Esophagus squamous epithelium (tissue), 5 donors: ENCODE results near the gene BMPER. TPM values are rescaled to one million over a fixed set of nuclear protein-coding genes. Genes with fewer than 3 reads are reported as not detected.

ENCODE experiments used
- DNase-seq: peaks from one replicate; lab custom pipeline; 2025; lab: John Stamatoyannopoulos, UW
- H3K27ac ChIP-seq, 4 donors: fragments of 200-600 bp; sonication (generic); one replicate each; pipeline ENCODE4 v1.5.1; 2016 to 2019; ENCODE audit warnings: mild to moderate bottlenecking in 1 of 4
- H3K27me3 ChIP-seq, 4 donors: fragments of 200-600 bp; sonication (generic); 1 replicate in 3 of 4; 2 replicates in 1 of 4; pipeline versions ENCODE4 v1.5.1 to v1.6.0; 2017 to 2021; ENCODE audit warnings: antibody characterized with exemption in 1 of 4
- H3K36me3 ChIP-seq, 3 donors: fragments of 200-600 bp; sonication (generic); one replicate each; pipeline ENCODE4 v1.5.1; 2016 to 2019
- H3K4me1 ChIP-seq, 3 donors: fragments of 200-600 bp; sonication (generic); one replicate each; pipeline ENCODE4 v1.5.1; 2017 to 2019
- H3K4me3 ChIP-seq, 4 donors: fragments of 200-600 bp; sonication (generic); 1 replicate in 3 of 4; 2 replicates in 1 of 4; pipeline ENCODE4 v1.5.1; 2016 to 2019; ENCODE audit warnings: mild to moderate bottlenecking in 2 of 4, moderate library complexity in 1 of 4
- H3K9me3 ChIP-seq, 3 donors: fragments of 200-600 bp; sonication (generic); one replicate each; pipeline ENCODE4 v1.5.1; 2016 to 2019
- CTCF ChIP-seq, 6 experiments: fragments of 450-650 bp in 4 of 6; fragments of 200-600 bp in 2 of 6; sonication (generic) in 2 of 6; IDR thresholded peaks; one replicate each; pipeline ENCODE4 v1.5.1; 2016 to 2019; ENCODE audit warnings: antibody characterized with exemption in 6 of 6, mild to moderate bottlenecking in 4 of 6, moderate library complexity in 4 of 6
- POLR2A ChIP-seq, 4 donors: fragments of 450-650 bp; IDR thresholded peaks; one replicate each; pipeline ENCODE4 v1.6.1; 2017; ENCODE audit warnings: antibody characterized with exemption in 4 of 4, mild to moderate bottlenecking in 4 of 4, moderate library complexity in 3 of 4
- WGBS, 2 donors: methylation state at CpG; one replicate each; pipeline ENCODE4 v1.1.5; 2018; 5-methylcytosine and 5-hydroxymethylcytosine counted together
- intact Hi-C: fragments of 100-400 bp; cut with DNase I; formaldehyde crosslinking; loops from one replicate; pipeline ENCODE4 v1.15.0; 2022
- total RNA-seq, 4 donors: library from RNA; depleted of rRNA; stranded (reverse); fragments of >200 nt; gene quantifications; one replicate each; pipeline ENCODE4 v1.1.0, GENCODE V29; 2016
- donor health status: DM: yes; HTN: yes; CAD: no.

The BMPER gene
- total RNA-seq, 4 donors from 2014 or later: 0.11 to 0.76 (median 0.34) TPM

- Histone ChIP-seq H3K9me3 (no peaks in the 10 kb centered on the region), H3K4me1 (no peaks in the 10 kb centered on the region), H3K4me3 (no peak overlapping the region), H3K27ac (no peak overlapping the region), H3K27me3 (no peaks in the 10 kb centered on the region), H3K36me3 (no peaks in the 10 kb centered on the region)
- 44 to 49% methylated on average over 8 of the region's 8 CpGs for WGBS, 2 donors
- intact Hi-C loops: no loop called here
- no peak for TF ChIP-seq POLR2A (IDR thresholded peaks at IDR 0.05)
- TF ChIP-seq CTCF (IDR thresholded peaks at IDR 0.05): no peak
- no peak for DNase-seq
These were observed 74.5 kb downstream of the BMPER start for GRCh38 chr7:33979807-33980355.

- Histone ChIP-seq H3K27ac (no peak overlapping the region), H3K9me3 (no peaks in the 10 kb centered on the region), H3K36me3 (no peaks in the 10 kb centered on the region), H3K4me1 (no peaks in the 10 kb centered on the region), H3K4me3 (no peak overlapping the region), H3K27me3 (no peaks in the 10 kb centered on the region)
- WGBS, 2 donors: 81 to 87% methylated on average over 3 of the region's 3 CpGs
- TF ChIP-seq CTCF (IDR thresholded peaks at IDR 0.05) (no peak), POLR2A (IDR thresholded peaks at IDR 0.05) (no peak)
- intact Hi-C loops: no loop called here
- no peak for DNase-seq
These were observed 75.9 kb downstream of the BMPER start for GRCh38 chr7:33981226-33981625.

- DNase-seq: no peak
- no peak overlapping the region for H3K27ac ChIP-seq
- intact Hi-C loops: no loop called here
- H3K36me3 ChIP-seq: no peaks in the 10 kb centered on the region
- H3K9me3 ChIP-seq: no peaks in the 10 kb centered on the region
- H3K4me1 ChIP-seq: no peaks in the 10 kb centered on the region
- no peak for TF ChIP-seq POLR2A (IDR thresholded peaks at IDR 0.05)
- TF ChIP-seq CTCF (IDR thresholded peaks at IDR 0.05): no peak
- WGBS, 2 donors: 57 to 81% methylated on average over 4 to 5 of the region's 5 CpGs
- H3K4me3 ChIP-seq: no peak overlapping the region
- no peaks in the 10 kb centered on the region for H3K27me3 ChIP-seq
These were observed 76.5 kb downstream of the BMPER start for GRCh38 chr7:33981671-33982424.

GRCh38 chr7:33982425-33982786, 77.1 kb downstream of the BMPER start:
- intact Hi-C loops: no loop called here
- H3K4me3 ChIP-seq: no peak overlapping the region
- H3K27me3 ChIP-seq: no peaks in the 10 kb centered on the region
- TF ChIP-seq POLR2A (IDR thresholded peaks at IDR 0.05) (no peak), CTCF (IDR thresholded peaks at IDR 0.05) (peak in 1 of 6 experiments; percentile 21)
- no peaks in the 10 kb centered on the region for H3K36me3 ChIP-seq
- H3K9me3 ChIP-seq: no peaks in the 10 kb centered on the region
- no peak overlapping the region for H3K27ac ChIP-seq
- no peak for DNase-seq
- H3K4me1 ChIP-seq: no peaks in the 10 kb centered on the region
- 42 to 60% methylated on average over 2 of the region's 2 CpGs for WGBS, 2 donors

- H3K4me1 ChIP-seq: no peaks in the 10 kb centered on the region
- no peak for DNase-seq
- no peak overlapping the region for H3K4me3 ChIP-seq
- TF ChIP-seq CTCF (IDR thresholded peaks at IDR 0.05) (no peak), POLR2A (IDR thresholded peaks at IDR 0.05) (no peak)
- WGBS, 2 donors: 73 to 77% methylated on average over 2 of the region's 2 CpGs
- H3K36me3 ChIP-seq: no peaks in the 10 kb centered on the region
- peak overlapping the region in 2 of 4 donors; percentile 51 to 69 for H3K27ac ChIP-seq
- H3K27me3 ChIP-seq: no peaks in the 10 kb centered on the region
- intact Hi-C loops: no loop called here
- H3K9me3 ChIP-seq: no peaks in the 10 kb centered on the region
These were observed 81.1 kb downstream of the BMPER start for GRCh38 chr7:33986451-33986850.
